HG02798 (cell line): ENCODE measurements around the gene MYADML2.

Source experiments
- ATAC-seq: cut with Tn5 transposase; IDR thresholded peaks from one replicate; pipeline ENCODE4 v1.9.1; 2021; ENCODE audit warnings: mild to moderate bottlenecking; ENCODE audit not compliant: unreplicated experiment, poor library complexity

The MYADML2 gene

GRCh38 chr17:81978524-81979298 lies 31.7 kb upstream of the MYADML2 start:
- no peak for ATAC-seq

GRCh38 chr17:81977211-81977808 lies 30.3 kb upstream of the MYADML2 start, which contains the start of gene ASPSCR1:
TSS of gene ASPSCR1 (plus strand) at chr17:81977629. CDS start at chr17:81977647, 18 bp downstream.
- ATAC-seq: peak; percentile 90

DNA sequence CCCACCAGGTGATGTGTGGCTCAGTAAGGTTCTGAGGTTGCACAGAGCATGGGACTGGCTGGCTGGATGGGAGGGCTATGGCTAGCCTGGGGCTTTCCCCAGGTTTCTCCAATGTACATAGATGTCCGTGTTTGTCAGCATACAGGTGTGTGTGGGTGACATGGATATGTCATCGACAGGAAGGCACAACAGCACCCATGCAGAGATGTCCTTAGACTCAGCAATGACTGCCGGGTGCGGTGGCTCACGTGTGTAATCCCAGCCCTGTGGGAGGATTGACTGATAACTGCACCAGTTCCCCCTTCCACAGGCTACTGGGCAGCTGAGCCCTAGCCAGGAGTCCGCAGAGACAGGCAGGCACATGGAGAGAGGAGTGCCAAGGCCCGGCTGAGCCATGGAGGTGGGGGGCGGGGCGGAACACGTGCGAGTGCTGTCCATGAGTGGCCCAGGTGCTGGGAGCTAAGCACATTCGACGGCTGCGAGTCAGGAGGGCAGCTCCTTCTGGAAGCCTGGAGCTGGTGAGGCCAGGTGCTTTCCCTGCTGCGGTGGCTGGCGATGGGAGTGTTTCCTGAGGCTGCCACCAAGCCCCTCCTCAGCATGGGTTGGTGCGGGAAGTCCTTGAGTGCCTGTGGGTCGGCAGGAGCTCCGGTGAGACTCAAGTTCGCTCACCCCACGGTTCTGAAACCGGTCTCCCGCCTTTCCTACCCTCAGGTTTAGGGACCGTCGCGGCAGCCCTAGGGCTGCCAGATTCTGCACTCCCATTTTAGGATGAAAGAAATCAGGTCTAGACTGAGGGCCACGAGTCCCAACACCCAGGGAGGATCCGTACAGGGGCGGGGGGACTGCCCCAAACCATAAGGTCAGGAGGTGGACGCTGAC lies 29.5 kb upstream of the MYADML2 start:
- no peak for ATAC-seq

DNA sequence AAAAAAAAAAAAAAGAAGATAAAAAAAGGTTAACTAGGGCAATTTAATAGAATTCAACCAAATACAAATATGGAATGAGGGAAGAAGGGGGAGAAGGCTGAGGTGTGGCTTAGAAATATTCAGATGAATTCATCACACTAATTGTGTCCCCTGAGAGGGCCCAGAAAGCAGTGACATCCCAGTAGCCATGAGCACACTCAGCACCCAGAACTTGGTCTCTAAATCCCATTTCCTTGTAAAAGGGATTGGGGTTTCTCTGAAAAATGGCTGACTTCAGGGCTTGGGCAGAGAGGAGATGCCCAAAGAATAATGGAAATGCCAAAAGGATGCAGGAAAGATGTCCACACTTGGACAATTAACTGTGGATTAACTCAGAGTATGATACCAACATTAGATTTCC lies 26.4 kb upstream of the MYADML2 start:
- ATAC-seq: no peak

DNA sequence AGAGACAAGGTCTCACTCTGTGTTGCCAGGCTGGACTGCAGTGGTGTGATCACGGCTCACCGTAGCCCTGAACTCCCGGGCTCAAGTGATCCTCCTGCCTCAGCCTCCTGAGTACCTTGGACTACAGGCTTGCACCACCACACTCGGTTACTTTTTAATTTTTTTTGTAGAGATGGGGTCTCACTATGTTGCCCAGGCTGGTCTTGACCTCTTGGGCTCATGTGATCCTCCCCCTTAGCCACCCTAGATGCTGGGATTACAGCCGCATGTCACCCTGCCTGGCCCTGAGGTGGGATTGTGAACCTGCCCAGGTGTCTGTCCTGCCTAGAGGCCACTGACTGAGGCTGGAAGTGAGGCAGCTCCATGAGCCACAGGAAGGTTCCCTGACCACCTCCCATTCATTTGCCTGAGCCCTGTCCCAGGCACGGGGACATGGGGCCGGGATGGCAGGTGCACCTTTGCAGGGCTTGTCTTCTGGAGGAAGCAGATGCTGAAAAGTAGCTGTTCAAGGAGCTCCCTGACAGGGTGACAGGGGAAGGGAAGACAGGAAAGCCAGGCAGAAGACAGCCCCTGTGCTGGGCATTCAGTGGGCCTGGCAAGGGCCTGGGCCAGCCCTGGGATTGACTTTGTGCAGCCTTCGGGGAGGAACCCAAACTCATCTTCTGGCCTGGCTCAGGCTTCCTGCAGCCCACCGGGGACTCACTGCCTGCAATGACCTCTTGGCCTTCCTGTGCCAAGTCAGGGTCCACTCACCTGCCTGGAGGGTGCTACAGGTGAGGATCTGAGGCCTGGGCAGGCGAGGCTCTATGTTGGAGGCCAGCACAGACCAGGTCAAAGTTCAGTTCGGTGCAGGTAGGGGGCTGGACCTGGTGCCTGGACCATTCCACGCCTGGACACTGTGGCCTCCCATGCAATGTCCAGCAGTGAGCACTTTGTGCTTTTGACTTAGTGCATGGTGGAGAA lies 22.1 kb upstream of the MYADML2 start:
- no peak for ATAC-seq

GRCh38 chr17:81968396-81968745 lies 21.3 kb upstream of the MYADML2 start:
- ATAC-seq: no peak

GRCh38 chr17:81967533-81968395 lies 20.7 kb upstream of the MYADML2 start:
- ATAC-seq: peak; percentile 68

GRCh38 chr17:81967244-81967532 lies 20.2 kb upstream of the MYADML2 start:
- no peak for ATAC-seq

DNA sequence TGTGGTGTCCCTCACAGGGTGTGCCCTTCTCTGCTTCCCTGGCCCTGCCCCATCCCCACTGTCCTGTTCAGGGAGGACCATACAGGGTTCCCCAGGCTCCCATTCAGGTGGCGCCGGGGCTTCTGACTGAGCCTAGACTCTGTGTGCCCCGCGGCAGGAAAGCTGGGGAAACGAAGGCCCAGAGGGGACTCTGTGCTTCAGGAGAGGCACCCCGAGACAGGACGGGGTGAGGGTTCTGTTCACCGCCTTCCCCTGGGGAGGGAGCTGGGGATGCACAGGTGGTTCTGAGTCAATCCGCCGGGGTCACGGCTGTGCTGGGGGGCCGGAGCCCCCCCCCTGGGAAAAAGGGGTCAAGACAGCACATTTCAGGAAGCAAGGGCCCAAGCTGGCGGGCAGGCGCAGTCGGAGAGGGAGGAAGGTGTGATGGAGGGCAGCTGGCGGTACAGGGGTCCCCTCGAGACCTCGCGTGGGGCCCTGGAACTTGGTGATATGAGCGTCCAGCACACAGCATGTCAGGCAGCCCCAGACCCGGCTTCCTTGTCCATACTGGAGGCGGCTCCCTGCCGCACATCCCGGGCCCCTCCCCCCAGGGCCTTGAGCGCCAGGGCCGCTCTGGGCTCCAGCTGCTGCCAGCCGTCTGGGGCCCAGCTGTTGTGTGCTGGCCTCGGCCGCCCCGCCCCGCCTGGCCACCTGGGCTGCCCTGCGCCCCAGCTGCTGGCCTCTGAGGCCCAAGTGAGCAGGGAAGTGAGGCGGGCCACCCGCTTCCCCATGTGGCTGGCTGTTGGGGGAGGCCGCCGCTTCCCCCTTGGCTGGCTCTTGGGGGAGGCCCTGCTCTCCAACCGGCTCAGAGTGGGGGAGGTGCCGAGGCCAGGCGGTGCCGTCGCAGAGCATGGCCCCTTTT lies 19.6 kb upstream of the MYADML2 start:
- no peak for ATAC-seq

DNA sequence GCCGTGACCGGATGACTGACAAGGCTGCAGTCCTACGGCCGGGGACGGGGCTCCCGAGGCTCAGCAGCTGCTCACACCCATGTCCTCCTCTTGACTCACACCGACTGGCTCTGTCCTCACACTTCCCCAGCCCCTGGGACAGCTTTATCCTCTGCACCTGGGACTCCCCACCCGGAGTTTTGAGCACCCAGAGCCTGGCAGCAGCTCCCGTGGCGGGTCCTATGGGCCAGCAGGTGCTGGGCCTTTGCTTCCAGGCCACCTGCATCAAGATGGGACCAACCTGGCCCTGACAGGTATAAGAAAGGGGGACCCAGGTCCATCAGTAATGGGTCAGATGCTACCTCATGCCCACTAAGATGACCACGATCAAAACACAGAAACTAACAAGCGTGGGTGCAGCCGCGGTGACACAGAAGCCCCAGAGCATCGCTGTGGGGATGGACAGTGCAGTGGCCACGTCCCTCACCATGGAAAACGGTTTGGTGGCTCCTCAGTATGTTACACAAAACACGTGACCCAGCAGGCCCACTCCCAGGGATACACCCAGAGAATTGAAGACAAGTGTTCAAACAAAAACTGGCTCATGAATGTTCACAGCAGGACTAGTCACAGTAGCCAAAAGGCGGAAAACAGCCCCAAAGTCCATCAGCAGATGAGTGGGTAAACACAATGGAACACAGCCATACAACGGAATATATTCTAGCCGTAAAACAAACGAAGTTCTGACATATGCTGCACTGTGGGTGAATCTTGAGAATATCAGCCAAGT lies 17.2 kb upstream of the MYADML2 start:
- no peak for ATAC-seq

- ATAC-seq: no peak
Observed at GRCh38 chr17:81962499-81963441, 15.7 kb upstream of the MYADML2 start.

DNA sequence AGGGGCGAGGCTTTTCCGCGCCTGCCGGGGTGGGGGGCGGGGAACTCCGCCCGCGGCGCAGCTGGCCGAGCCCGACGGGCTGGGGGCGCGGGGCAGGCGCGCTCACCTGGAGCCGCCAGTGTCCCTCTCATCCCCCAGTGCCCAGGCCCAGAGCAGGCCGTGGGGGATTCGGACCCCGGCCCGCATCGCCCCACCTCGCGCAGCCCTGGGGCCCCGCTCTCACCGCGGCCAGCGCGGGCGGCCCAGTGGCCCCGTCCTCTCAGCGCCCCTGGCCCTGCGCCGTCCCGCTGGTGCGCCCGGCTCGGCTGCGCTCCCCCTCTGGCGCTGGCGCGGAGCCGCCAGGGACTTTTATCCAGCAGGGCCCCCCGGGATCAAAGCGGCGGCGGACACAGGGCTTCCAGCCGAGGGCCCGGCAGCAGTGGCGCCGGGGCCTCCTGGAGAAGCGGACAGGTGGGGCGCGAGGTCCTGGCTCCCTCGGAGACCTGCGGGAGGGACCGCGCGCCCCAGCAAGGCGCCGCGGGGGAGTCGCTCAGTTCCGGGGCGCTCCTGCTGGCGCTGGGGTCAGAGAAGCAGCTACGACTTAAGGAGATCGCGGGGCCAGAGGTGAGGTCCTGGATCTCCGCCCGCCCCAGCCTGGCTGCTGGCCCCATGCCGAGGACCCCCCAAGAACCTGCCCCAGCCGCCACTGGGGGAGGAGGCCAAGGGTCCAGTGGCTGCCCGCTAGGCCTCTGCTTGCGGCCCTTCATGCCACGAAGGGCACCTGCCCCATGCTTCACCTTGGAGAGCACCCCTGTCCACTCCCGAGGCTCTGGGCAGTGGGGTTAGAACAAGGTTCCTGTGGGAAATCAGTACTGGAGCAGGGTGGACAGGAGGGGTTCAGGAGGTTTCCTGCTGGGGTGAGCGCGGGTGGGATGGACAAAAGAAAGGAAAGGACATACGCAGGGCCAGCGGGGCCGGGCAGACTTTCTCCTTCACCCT lies 14.8 kb upstream of the MYADML2 start:
- ATAC-seq: no peak

DNA sequence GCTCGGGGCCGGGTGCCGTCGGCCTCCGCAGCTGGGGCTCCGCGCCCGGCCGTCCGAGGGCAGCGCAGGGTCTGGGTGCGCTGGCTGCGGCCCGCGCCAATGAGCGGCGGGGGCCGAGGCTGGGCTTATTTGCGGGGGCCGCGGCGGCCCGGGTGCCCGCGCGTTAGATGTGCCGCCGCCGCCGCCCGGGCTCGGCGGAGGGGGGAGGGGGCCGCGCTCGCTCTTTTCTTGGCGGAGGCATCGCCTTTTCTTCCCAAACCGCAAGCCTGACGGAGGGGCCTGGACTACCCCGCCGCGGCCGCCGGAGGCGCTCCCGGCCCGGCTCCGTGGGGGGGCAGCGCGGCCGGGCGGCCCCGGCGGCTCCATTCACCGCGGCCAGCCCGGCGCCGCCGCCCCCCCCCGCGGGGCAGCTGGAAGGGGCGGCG lies 14.1 kb upstream of the MYADML2 start, which contains the start of gene NOTUM:
TSS of gene NOTUM (minus strand) at position 101 of the 425 bp plus-strand sequence. CDS start 278 bp downstream, outside the sequence.
- no peak for ATAC-seq

- ATAC-seq: no peak
Observed at GRCh38 chr17:81960130-81960958, 13.3 kb upstream of the MYADML2 start.
